Endometrial microvascular endothelial cells (primary cell): ENCODE results near the gene MRPL22. TPM values are rescaled to one million over a fixed set of nuclear protein-coding genes. Genes with fewer than 3 reads are reported as not detected.
"Not testable (repeated sequence)": the region's sequence is repeated elsewhere in the genome, so short reads cannot be mapped to it uniquely, and the experiment has no call there.

ENCODE experiments used
- in situ Hi-C: cut with HindIII; loops from 2 replicates; pipeline ENCODE4 v1.10.0; 2017; ENCODE audit warnings: low sequenced_read_pairs, low pct_unique_long_range_greater_than_20kb; ENCODE audit errors: inconsistent ontology term
- total RNA-seq: library from RNA; depleted of rRNA; stranded (reverse); fragments of >200 nt; gene quantifications from one replicate; pipeline ENCODE4 v1.2.3, GENCODE V29; 2015; ENCODE audit errors: inconsistent ontology term

Gene MRPL22
- total RNA-seq, 1 donor from 2014 or later = 65.5 TPM

DNA sequence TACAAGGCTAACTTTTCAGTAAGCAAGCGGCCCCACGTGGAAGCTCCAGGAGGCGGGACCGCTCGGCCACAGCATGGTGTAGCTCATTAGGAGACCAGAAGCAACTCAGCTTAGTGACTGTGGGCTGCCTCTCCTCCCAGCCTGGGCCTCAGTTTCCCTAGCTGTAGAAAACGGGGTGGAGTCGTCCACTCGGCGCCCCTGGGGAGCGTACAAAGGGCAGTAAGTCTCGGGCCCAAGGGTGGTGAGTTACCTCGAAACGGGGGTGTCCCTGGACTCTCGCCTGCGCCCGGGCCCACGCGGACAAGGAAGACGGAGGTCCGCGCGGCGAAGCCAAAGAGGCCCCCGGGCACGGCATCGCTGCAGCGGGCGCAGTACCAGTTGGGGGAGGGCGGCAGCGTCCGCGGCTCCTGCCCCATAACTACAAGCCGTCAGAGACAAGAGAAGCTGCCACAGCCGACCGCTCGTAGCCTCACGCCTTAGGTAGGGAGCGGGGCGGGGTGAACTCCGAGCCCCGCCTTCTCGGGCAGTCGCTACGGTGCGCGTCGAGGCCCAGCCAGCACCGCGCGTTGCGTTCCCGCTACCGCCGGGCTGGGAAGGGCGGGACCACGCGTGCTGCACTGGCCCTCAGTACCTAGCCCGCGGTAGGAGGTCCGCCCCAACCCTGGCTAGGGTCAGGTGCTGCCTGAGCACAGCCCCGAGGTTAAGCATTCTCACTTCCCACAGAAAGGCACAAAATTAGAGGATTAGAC is 3.0 kb upstream of the MRPL22 start, which contains the start of gene GEMIN5:
Gene GEMIN5, minus strand, starts transcription at position 494 of the 749 bp plus-strand sequence. Its CDS starts 78 bp downstream, at position 416.
- in situ Hi-C loops = no loop called here

- in situ Hi-C loops = not testable (repeated sequence)
Observed at GRCh38 chr5:154939387-154939786, 1.5 kb upstream of the MRPL22 start.

GRCh38 chr5:154940375-154940771 is 500 bp upstream of the MRPL22 start:
- in situ Hi-C loops = no loop called here

GRCh38 chr5:154943527-154943926 is 2.7 kb downstream of the MRPL22 start:
- in situ Hi-C loops = no loop called here

DNA sequence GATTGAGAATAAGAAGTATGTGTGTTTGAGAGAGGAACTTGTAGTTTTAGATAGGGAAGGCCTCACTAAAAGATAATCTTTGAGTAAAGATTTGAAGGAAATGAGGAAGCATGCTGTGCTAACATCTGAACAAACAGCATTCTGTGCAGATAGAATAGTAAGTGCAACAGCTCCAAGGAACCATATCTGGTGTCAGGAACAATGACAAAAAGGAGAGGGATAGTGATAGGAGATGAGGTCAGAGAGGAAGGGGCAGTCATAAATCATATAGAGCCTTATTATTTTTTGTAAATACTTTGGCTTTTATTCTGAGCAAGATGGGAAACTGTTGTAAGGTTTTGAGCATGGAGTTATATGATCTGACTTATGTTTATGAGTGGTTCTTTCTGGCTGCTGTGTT is 3.8 kb downstream of the MRPL22 start:
- in situ Hi-C loops = no loop called here

DNA sequence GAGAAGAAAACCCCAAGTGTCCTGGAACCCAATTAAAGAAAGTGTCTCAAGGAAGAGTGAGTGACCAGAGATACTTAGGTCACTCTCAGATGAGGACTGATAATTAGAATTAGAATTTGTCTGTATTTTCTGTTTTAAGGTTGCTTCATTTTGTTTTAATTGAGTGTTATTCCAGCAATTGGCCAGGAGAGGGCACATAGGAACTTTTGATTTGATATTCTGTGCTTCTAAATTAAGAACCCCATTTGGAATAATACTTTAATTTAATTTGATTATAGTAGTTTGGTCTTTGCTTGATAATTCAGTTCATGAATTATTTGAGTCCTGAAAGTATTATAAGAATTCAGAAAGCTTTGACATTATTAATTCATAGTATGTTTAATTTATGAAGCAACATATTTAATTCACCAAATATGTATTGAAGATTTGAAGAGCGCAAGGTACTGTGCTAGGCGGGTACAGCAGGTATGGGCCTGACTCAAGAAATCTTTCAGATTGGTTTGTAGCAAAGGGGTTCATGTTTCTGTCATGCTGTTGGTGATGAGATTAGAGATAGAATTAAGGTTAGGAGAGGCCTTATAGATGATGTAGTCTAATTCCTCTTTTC is 4.9 kb downstream of the MRPL22 start:
- in situ Hi-C loops = no loop called here

DNA sequence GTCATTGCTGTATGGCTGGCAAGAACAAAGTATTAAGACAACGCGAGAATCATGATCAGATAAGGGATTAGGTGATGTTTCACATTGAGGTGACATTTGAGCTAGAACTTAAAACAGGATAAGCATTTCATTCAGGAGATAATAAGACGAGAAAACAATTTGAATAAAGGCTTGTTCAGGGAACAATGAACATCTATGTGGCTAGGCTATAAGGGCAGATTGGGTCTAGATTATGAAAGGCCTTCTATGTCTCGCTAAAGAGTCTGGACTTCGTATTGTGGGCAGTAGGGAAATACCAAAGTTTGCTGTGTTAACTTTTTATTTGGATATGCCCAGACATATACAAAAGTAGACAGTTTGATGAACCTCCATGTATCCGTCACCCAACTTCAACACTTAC is 6.9 kb downstream of the MRPL22 start:
- in situ Hi-C loops = no loop called here

DNA sequence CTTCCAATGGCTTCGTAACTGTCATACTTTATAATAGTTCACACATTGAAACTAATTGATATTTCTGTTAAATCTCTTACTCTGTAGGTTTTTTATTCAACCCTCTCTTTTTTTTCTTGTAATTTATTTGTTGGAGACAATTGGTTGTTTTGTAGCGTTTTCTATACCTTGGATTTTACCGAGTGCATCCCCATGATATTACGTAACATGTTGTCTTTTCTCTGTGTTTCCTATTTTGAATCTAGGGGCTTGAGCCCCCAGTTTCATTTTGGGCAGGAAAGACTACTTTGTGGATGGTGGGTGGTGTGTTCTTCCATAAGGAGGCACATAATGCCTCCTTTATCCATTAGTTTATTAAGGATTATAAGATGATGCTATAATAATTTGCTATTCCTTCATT is 7.4 kb downstream of the MRPL22 start:
- in situ Hi-C loops = no loop called here

DNA sequence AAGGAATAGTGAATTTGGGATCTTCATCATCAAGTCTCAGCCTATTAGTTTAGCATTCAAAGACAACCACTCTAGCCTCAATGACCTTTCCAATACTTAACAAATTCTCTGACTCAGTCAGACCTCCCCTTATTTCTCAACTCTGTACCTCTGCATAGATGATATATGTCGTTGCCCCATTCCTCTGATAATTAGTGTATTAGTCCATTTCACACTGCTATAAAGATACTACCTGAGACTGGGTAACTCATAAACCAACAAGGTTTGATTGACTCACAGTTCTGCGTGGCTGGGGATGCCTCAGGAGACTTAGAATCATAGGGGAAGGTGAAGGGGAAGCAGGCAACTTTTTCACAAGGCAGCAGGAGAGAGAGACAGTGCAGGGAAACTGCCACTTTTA is 8.9 kb downstream of the MRPL22 start:
- in situ Hi-C loops = no loop called here

- in situ Hi-C loops = no loop called here
Observed at GRCh38 chr5:154956712-154957111, 15.8 kb downstream of the MRPL22 start.

- in situ Hi-C loops = no loop called here
Observed at GRCh38 chr5:154962494-154962893, 21.6 kb downstream of the MRPL22 start.

GRCh38 chr5:154966081-154966841 is 25.4 kb downstream of the MRPL22 start:
- in situ Hi-C loops = no loop called here

DNA sequence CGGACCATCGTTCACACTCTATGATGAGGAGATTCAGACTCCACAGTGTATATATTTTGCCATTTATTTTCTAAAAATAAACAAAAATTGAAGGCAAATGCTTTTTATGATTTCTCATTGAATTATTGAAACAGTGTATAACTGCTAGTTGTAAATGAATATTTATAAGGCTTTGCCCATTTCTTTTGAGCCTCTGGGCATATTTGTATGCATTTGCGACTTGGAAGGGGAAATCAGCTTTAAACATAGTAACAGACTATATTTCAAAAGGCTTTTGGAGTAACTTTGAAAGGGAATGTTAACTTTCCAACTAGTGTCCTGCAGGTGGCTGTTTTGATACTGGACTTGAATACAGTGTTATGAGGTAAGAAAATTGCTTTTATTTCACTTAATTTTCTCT is 26.0 kb downstream of the MRPL22 start:
- in situ Hi-C loops = no loop called here

GRCh38 chr5:154967421-154968024 is 26.6 kb downstream of the MRPL22 start:
- in situ Hi-C loops = no loop called here

DNA sequence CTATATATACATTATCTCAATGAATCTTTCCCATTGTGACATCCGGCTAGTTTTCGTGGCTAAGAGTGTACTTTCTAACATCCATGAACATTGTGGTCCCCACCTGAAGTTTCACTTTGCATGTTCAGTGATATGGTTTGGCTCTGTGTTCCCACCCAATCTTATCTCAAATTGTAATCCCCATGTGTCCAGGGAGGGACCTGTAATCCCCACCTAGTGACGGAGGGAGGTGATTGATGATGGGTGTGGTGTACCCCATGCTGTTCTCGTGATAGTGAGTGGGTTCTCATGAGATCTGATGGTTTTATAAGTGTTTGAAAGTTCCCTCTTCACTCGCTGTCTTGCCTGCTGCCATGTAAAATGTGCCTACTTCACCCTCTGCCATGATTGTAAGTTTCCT is 28.1 kb downstream of the MRPL22 start:
- in situ Hi-C loops = no loop called here

DNA sequence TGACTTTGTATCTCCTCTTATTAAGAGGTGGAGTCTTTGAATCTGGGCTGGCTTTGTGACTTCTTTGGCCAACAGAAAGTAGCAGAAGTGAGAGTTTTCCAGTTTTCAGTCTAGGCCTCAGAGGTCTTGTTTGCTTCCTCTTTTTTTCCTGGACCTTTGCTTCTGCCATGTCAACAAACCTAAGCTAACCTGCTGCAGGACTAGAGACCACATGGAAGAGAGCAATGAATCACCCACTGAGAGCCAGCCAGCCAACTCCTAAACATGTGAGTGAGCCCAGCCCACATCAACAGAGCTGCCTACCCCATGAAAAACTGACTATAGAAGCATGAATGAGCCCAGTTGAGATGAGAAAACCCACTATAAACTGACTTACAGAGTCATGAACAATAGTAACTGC is 29.9 kb downstream of the MRPL22 start:
- in situ Hi-C loops = no loop called here

DNA sequence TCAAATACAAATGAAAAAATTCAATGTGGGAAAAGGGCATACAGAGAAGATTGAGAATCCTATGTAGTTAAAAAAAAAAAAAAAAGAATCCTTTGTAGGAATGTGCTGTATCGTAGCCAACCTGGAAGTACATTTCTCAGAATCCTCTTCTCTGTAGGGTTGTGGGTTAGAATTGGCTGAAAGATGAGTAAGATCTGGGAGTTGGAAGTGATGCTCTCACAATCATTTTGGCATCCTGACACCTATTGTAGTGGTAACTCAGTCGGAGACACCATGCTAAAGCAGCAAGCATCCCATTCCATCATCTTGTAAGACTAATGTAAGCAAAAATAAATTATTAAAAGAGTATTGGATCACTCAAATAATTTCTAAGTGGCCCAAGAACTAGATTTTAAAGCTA is 30.6 kb downstream of the MRPL22 start:
- in situ Hi-C loops = no loop called here

DNA sequence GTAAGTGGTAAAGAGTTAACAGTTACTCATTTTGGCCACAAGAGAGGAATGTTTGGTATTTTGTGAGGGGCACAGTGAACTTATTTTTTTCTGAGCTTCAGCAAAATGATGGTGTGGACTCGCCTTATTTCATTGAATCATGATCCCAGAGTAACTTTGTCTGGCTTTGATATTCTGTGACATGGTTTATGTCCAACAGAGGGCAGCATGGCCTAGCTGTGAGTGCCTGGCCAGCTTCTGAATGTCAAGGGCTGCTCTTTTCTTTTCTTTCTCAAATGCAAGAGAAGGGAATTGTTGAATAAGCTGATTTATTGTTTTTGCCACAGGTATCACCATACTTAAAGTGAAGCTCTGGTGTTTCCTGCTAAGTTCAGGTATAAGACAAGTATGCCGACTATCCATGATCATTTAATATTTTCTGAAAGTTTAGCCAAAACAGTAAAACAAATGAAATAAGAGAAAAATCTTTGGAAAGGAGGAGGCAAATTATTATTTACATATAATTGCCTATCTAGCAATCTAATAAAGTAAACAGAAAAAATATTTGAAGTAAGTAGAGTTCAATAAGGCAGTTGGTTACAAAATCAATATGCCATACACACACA is 31.7 kb downstream of the MRPL22 start:
- in situ Hi-C loops = no loop called here

GRCh38 chr5:154976082-154976481 is 35.2 kb downstream of the MRPL22 start:
- in situ Hi-C loops = not testable (repeated sequence)
